ENCODE measurements around the gene HAGHL.

The HAGHL gene

DNA sequence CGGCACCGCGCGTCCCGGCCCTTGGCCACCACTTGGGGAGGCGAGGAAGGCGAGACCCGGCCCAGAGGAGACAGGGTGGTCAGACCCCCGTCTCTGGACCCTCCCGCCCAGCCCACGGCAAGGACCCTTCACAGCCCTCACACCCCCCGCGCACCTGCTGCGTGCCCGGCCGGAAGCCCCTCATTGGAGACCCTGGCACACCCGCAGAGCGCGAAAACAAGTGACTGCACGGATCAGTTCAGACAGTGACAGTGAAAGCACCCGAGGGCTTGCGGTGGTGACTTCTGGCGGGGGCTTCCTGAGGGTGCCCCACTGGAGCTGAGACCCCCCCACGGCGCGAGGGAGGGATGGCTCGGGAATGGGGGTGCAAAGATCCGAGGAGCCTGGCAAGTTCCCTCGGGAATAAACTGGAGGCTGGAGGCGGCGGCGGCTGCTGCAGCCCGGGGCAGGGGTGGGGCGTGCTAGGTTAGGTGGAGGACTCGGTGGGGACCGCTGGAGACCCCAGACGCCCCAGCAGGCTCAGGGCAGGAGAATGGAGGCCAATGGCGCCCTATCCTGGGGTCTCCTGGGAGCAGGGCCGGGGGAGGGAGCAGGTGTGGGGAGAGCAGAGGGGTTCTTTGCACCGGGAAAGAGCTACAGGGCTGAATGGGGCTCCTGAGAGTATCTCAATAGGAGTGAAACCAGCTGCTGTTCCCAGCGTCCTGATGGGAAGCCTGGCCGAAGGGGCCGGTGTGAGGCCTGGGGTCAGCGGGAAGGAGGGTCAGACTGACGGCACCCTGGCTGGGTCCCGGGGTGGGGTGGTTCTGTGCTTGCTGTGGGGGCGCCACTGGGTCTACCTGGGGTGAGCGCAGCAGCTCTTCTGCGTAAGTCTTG lies 20.5 kb upstream of the HAGHL start:
- peaks cover 58% of the 10 kb centered on the region for H3K27me3 ChIP-seq (replicated peaks)
- no peaks in the 10 kb centered on the region for H3K36me3 ChIP-seq (replicated peaks)
- DNase-seq, result no peak
- in situ Hi-C loops (cut with HindIII; ENCODE audit: low pct_ligation_motif_present, low sequenced_read_pairs), result loop anchor here (25.0 kb wide), 1 partner anchor 281 kb away; the partner anchor contains the start of gene SOX8
- H3K27ac ChIP-seq, result no peak overlapping the region
- no peak overlapping the region for H3K4me3 ChIP-seq (ENCODE audit: low read depth, low read length)
- TF ChIP-seq, protein P1, sequence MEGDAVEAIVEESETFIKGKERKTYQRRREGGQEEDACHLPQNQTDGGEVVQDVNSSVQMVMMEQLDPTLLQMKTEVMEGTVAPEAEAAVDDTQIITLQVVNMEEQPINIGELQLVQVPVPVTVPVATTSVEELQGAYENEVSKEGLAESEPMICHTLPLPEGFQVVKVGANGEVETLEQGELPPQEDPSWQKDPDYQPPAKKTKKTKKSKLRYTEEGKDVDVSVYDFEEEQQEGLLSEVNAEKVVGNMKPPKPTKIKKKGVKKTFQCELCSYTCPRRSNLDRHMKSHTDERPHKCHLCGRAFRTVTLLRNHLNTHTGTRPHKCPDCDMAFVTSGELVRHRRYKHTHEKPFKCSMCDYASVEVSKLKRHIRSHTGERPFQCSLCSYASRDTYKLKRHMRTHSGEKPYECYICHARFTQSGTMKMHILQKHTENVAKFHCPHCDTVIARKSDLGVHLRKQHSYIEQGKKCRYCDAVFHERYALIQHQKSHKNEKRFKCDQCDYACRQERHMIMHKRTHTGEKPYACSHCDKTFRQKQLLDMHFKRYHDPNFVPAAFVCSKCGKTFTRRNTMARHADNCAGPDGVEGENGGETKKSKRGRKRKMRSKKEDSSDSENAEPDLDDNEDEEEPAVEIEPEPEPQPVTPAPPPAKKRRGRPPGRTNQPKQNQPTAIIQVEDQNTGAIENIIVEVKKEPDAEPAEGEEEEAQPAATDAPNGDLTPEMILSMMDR (IDR thresholded peaks at IDR 0.05; ENCODE audit: low read depth, low read length, missing control alignments), result no peak

DNA sequence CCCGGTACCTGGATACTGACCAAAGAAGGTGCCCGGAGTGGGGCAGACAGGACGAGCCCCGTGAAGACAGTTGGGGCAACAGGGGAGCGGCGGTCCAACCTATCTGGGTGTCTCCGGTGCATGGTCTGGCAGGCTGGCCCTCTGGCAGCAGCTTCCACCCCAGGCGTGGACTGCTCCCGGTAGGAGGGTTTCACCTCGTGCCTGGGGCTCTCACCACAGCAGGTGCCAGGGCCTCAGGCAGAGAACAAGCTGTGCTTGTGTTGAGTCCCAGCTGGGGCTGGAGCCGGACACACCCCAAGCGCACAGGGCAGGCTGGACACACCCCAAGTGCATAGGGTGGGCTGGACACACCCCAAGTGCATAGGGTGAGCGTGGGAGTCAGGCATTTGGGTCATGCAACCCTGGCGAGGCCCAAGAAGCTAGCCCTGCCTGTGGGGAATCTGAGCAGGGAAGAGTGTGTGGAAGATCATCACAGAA lies 19.8 kb upstream of the HAGHL start:
- no peaks in the 10 kb centered on the region for H3K36me3 ChIP-seq (replicated peaks)
- TF ChIP-seq, protein P1 (IDR thresholded peaks at IDR 0.05; ENCODE audit: low read depth, low read length, missing control alignments), result no peak
- H3K27me3 ChIP-seq (replicated peaks), result peaks cover 52% of the 10 kb centered on the region
- no peak overlapping the region for H3K27ac ChIP-seq
- in situ Hi-C loops (cut with HindIII; ENCODE audit: low pct_ligation_motif_present, low sequenced_read_pairs), result loop anchor here (25.0 kb wide), 1 partner anchor 280 kb away; the partner anchor contains the start of gene SOX8
- no peak overlapping the region for H3K4me3 ChIP-seq (ENCODE audit: low read depth, low read length)
- DNase-seq, result no peak

DNA sequence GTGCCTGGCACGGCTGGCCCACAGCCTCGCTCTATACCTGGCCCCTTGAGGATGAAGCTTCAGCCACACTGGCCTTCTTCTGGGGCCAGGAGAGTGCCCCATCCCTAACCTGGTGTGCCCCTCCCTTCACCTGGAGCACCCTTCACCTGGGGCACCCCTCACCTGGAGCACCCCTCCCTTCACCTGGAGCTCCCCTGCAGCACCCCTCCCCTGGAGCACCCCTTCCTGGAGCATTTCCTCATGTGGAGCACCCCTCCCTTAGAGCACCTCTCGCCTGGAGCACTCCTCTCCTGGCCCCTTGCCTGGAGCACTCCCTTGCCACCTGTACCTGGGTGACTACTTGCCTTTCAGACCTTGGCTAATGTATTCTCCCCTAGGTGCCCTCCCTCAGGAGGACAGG lies 18.9 kb upstream of the HAGHL start:
- Histone ChIP-seq H3K4me3 (ENCODE audit: low read depth, low read length) (no peak overlapping the region), H3K27me3 (replicated peaks) (peaks cover 42% of the 10 kb centered on the region), H3K36me3 (replicated peaks) (no peaks in the 10 kb centered on the region), H3K27ac (no peak overlapping the region)
- TF ChIP-seq, protein P1 (IDR thresholded peaks at IDR 0.05; ENCODE audit: low read depth, low read length, missing control alignments), result no peak
- in situ Hi-C loops (cut with HindIII; ENCODE audit: low pct_ligation_motif_present, low sequenced_read_pairs), result loop anchor here (25.0 kb wide), 1 partner anchor 279 kb away; the partner anchor contains the start of gene SOX8
- DNase-seq, result no peak

DNA sequence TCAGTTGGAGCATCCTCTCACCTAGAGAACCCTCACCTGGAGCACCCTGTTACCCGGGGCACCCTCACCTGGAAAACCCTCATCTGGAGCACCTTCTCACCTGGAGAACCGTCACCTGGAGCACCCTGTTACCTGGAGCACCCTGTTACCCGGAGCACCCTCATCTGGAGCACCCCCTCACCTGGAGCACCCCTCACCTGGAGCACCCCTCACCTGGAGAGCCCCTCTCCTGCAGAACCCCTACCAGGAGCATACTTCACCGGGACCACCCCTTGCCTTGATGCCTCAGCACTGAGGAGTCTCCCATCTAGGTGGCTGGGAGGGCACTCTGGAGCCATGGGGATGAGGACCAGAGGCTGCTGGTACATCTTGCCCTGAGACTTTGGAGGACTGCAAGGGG lies 17.9 kb upstream of the HAGHL start:
- in situ Hi-C loops (cut with HindIII; ENCODE audit: low pct_ligation_motif_present, low sequenced_read_pairs), result loop anchor here (25.0 kb wide), 1 partner anchor 278 kb away; the partner anchor contains the start of gene SOX8
- TF ChIP-seq, protein P1 (IDR thresholded peaks at IDR 0.05; ENCODE audit: low read depth, low read length, missing control alignments), result no peak
- Histone ChIP-seq H3K4me3 (ENCODE audit: low read depth, low read length) (no peak overlapping the region), H3K36me3 (replicated peaks) (no peaks in the 10 kb centered on the region), H3K27me3 (replicated peaks) (peaks cover 33% of the 10 kb centered on the region), H3K27ac (no peak overlapping the region)
- DNase-seq, result no peak

DNA sequence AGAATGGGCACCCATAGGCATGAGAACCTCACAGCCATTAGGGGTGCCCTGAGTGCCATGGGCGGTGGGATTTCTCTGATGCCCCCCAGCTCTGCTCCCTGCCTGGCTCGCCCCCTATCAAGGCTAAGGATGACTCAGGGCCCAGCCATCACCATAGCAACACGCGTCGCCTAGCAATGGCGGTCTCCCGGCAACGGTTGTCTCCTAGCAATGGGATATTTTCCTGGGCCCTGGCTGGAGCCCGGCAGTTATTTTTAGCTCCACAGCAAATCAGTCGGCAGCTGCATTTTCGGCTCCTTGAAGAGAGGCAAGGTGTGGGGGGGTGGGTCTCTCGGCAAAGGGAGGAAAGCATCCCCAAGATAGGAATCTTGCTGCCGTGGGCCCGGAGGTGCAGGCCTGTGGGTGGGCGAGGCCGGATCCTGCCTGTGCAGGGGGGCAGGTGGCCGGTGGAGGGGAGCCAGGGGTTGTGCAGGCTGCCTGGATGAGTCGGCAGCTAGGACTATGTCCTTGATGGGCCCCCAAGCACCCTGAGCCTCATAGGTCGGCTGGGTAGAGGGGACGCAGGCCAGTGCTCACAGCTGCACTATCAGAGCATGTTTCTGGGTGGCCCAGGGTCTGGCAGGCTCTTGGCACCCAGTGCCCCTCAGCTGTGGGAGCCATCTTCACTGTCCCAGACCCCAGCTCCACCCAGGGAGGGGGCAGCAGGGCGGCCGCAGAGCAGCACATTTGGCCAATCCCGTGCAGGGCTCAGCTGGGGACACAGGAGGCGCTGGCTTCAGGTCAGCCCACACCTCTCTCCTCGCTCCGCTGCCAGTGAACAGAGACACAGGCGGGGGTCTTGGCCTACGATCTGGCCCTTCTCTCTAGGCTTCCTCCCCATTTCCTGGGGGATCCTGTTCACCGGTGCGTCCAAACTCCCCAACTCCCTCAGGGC lies 17.1 kb upstream of the HAGHL start:
- peaks cover 24% of the 10 kb centered on the region for H3K27me3 ChIP-seq (replicated peaks)
- H3K27ac ChIP-seq, result no peak overlapping the region
- TF ChIP-seq, protein P1 (IDR thresholded peaks at IDR 0.05; ENCODE audit: low read depth, low read length, missing control alignments), result no peak
- no peak overlapping the region for H3K4me3 ChIP-seq (ENCODE audit: low read depth, low read length)
- H3K36me3 ChIP-seq (replicated peaks), result no peaks in the 10 kb centered on the region
- DNase-seq, result peak; percentile 96
- in situ Hi-C loops (cut with HindIII; ENCODE audit: low pct_ligation_motif_present, low sequenced_read_pairs), result loop anchor here (25.0 kb wide), 1 partner anchor 277 kb away; the partner anchor contains the start of gene SOX8

Data from brain microvascular endothelial cell (primary cell).